Fibroblast of mammary gland (primary cell): ENCODE data around the gene MED15.

Experiments used
- DNase-seq: peaks from one replicate; pipeline ENCODE4 v3.0.0-alpha.2; 2010; ENCODE audit warnings: low read depth
- H3K4me3 ChIP-seq: 2 replicates; pipeline ENCODE4 v1.5.1; 2011; ENCODE audit warnings: low read depth, mild to moderate bottlenecking, low read length, moderate library complexity; ENCODE audit not compliant: control insufficient read depth
- CTCF ChIP-seq: conservative IDR thresholded peaks from 2 replicates; pipeline ENCODE4 v1.5.1; 2011; ENCODE audit warnings: low read depth, low read length, inconsistent platforms; ENCODE audit not compliant: control insufficient read depth, insufficient read depth

Gene MED15

GRCh38 chr22:20550851-20551744 is 43.7 kb downstream of the MED15 start:
- no peak for TF ChIP-seq CTCF
- H3K4me3 ChIP-seq, result no peak overlapping the region
- peak; percentile 89 for DNase-seq

- H3K4me3 ChIP-seq, result no peak overlapping the region
- no peak for DNase-seq
- TF ChIP-seq CTCF, result peak; percentile 32
These were observed 44.5 kb downstream of the MED15 start for GRCh38 chr22:20551805-20552442.

- H3K4me3 ChIP-seq, result no peak overlapping the region
- no peak for TF ChIP-seq CTCF
- DNase-seq, result peak; percentile 92
These were observed 45.3 kb downstream of the MED15 start for GRCh38 chr22:20552443-20553401.

- no peak overlapping the region for H3K4me3 ChIP-seq
- DNase-seq, result no peak
- TF ChIP-seq CTCF, result no peak
These were observed 46.7 kb downstream of the MED15 start for GRCh38 chr22:20553947-20554741.

- no peak for TF ChIP-seq CTCF
- H3K4me3 ChIP-seq, result no peak overlapping the region
- no peak for DNase-seq
These were observed 47.4 kb downstream of the MED15 start for GRCh38 chr22:20554824-20555223.
